ENCODE measurements around the gene MFSD2A. TPM values are rescaled to one million over a fixed set of nuclear protein-coding genes. Genes with fewer than 3 reads are reported as not detected.

MFSD2A gene
- total RNA-seq, 1 experiment from 2014 or later = 12.1 TPM

GRCh38 chr1:39933956-39934941, 20.7 kb upstream of the MFSD2A start:
- Histone ChIP-seq H3K9ac (ENCODE audit: low read length) (no peak overlapping the region), H3K9me2 (replicated peaks; ENCODE audit: low read length) (no peaks in the 10 kb centered on the region), H3K27me3 (ENCODE audit: low read length) (no peaks in the 10 kb centered on the region), H4K20me1 (ENCODE audit: low read length) (no peaks in the 10 kb centered on the region), H3K4me2 (ENCODE audit: low read length) (no peak overlapping the region), H3F3A (ENCODE audit: low read length, unreplicated experiment) (no peaks in the 10 kb centered on the region), H3K4me3 (ENCODE audit: low read length) (no peak overlapping the region), H3K9me3 (ENCODE audit: low read length) (no peaks in the 10 kb centered on the region), H3K4me1 (ENCODE audit: insufficient read depth, low read length) (no peaks in the 10 kb centered on the region), H3K27ac (ENCODE audit: low read length) (no peak overlapping the region), H3K36me3 (ENCODE audit: low read depth, low read length) (no peaks in the 10 kb centered on the region), H3K79me2 (ENCODE audit: low read length) (no peaks in the 10 kb centered on the region), H2AFZ (ENCODE audit: low read length) (no peak overlapping the region)
- intact Hi-C loops (cut with micrococcal nuclease) = no loop called here
- DNase-seq (peak; percentile 32), ATAC-seq (no peak)
- ChIA-PET CTCF (no interaction called here), POLR2A (ENCODE audit: unreplicated experiment) (interaction anchor here (0.6 kb wide), 1 partner anchor 114 kb away, joined by 4 read pairs; no protein-coding TSS in a partner anchor)
- TF ChIP-seq EZH2 (IDR thresholded peaks at IDR 0.05; ENCODE audit: low read length, unreplicated experiment) = no peak
- BruUV-seq (replicated peaks) = no TSS peak

- Histone ChIP-seq H3K4me2 (ENCODE audit: low read length) (no peak overlapping the region), H2AFZ (ENCODE audit: low read length) (no peak overlapping the region), H3K79me2 (ENCODE audit: low read length) (no peaks in the 10 kb centered on the region), H3K4me1 (ENCODE audit: insufficient read depth, low read length) (no peaks in the 10 kb centered on the region), H3K9me3 (ENCODE audit: low read length) (no peaks in the 10 kb centered on the region), H3F3A (ENCODE audit: low read length, unreplicated experiment) (no peaks in the 10 kb centered on the region), H3K4me3 (ENCODE audit: low read length) (no peak overlapping the region), H3K9me2 (replicated peaks; ENCODE audit: low read length) (no peaks in the 10 kb centered on the region), H3K27me3 (ENCODE audit: low read length) (no peaks in the 10 kb centered on the region), H3K36me3 (ENCODE audit: low read depth, low read length) (no peaks in the 10 kb centered on the region), H3K9ac (ENCODE audit: low read length) (no peak overlapping the region), H3K27ac (ENCODE audit: low read length) (no peak overlapping the region), H4K20me1 (ENCODE audit: low read length) (no peaks in the 10 kb centered on the region)
- ATAC-seq (no peak), DNase-seq (no peak)
- no TSS peak for BruUV-seq (replicated peaks)
- TF ChIP-seq CTCF (conservative IDR thresholded peaks at IDR 0.05; ENCODE audit: low read depth, low read length) = no peak
- no peak for TF ChIP-seq EZH2phosphoT487 (IDR thresholded peaks at IDR 0.05; ENCODE audit: borderline replicate concordance, low read length)
- no peak for TF ChIP-seq EZH2 (IDR thresholded peaks at IDR 0.05; ENCODE audit: low read length, unreplicated experiment)
- ChIA-PET POLR2A (ENCODE audit: unreplicated experiment) (no interaction called here), CTCF (no interaction called here)
- intact Hi-C loops (cut with micrococcal nuclease) = no loop called here
Measured at GRCh38 chr1:39936724-39937491, 18.0 kb upstream of the MFSD2A start.

- POLR2A ChIA-PET (ENCODE audit: unreplicated experiment) = no interaction called here
- Histone ChIP-seq H3K9me2 (replicated peaks; ENCODE audit: low read length) (no peaks in the 10 kb centered on the region), H3F3A (ENCODE audit: low read length, unreplicated experiment) (no peaks in the 10 kb centered on the region), H4K20me1 (ENCODE audit: low read length) (no peaks in the 10 kb centered on the region), H3K79me2 (ENCODE audit: low read length) (no peaks in the 10 kb centered on the region), H2AFZ (ENCODE audit: low read length) (no peak overlapping the region), H3K9me3 (ENCODE audit: low read length) (no peaks in the 10 kb centered on the region), H3K9ac (ENCODE audit: low read length) (no peak overlapping the region), H3K4me3 (ENCODE audit: low read length) (no peak overlapping the region), H3K36me3 (ENCODE audit: low read depth, low read length) (no peaks in the 10 kb centered on the region), H3K4me1 (ENCODE audit: insufficient read depth, low read length) (peaks cover 10% of the 10 kb centered on the region), H3K27me3 (ENCODE audit: low read length) (no peaks in the 10 kb centered on the region), H3K27ac (ENCODE audit: low read length) (no peak overlapping the region), H3K4me2 (ENCODE audit: low read length) (no peak overlapping the region)
- DNase-seq (no peak), ATAC-seq (no peak)
- BruUV-seq (replicated peaks) = no TSS peak
- intact Hi-C loops (cut with micrococcal nuclease) = no loop called here
- TF ChIP-seq EZH2phosphoT487 (IDR thresholded peaks at IDR 0.05; ENCODE audit: borderline replicate concordance, low read length) (no peak), CTCF (conservative IDR thresholded peaks at IDR 0.05; ENCODE audit: low read depth, low read length) (no peak), EZH2 (IDR thresholded peaks at IDR 0.05; ENCODE audit: low read length, unreplicated experiment) (no peak)
- CTCF ChIA-PET = no interaction called here
Measured at GRCh38 chr1:39938856-39939255, 16.1 kb upstream of the MFSD2A start.

Data from PC-3 (cell line).